Mononuclear cell (primary cell): Measurements from ENCODE around the gene PDC. TPM values are rescaled to one million over a fixed set of nuclear protein-coding genes. Genes with fewer than 3 reads are reported as not detected.

Experiments
- total RNA-seq: library from RNA; depleted of rRNA; stranded (reverse); fragments of >200 nt; gene quantifications from one replicate; pipeline ENCODE4 v1.2.3, GENCODE V29; 2012

Gene PDC
- total RNA-seq, 1 donor, result not detected

Other genes with a start within 250 kb of the PDC start
- gene PRG4, start 164.8 kb downstream of the PDC start, total RNA-seq, result under 0.01 TPM
- gene TPR, start 85.9 kb downstream of the PDC start, total RNA-seq, result 79.2 TPM
- 27.6 TPM for gene ODR4, start 85.3 kb downstream of the PDC start, total RNA-seq
- gene PTGS2, start 219.3 kb upstream of the PDC start, total RNA-seq, result 446 TPM